ENCODE data around the gene APLP2.

The APLP2 gene

DNA sequence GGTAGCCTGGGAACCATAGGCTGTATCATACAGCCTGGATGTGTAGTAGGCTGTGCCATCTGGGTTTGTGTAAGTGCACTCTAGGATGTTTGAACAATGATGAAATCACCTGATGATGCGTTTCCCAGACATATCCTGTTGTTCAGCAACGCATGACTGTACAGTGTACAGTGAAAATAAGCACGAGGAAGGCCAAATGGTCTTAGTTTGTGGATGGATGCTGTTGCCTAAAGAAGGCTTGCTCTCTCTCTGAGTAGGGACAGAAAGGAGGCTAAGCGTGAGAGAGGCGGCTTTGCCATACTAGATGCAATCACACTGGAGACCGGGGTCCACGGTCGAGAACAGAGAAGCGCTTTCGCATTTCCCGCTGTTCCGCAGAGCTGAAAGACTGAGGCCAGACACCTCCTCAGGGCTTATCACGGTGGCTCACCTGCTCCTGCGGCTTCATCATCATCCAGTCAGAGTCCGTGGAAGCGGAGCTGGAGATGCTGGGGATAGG, 27.6 kb upstream of the APLP2 start:
- no peak overlapping the region for H3K4me3 ChIP-seq (ENCODE audit: low read depth, low read length)
- TF ChIP-seq, protein P1, sequence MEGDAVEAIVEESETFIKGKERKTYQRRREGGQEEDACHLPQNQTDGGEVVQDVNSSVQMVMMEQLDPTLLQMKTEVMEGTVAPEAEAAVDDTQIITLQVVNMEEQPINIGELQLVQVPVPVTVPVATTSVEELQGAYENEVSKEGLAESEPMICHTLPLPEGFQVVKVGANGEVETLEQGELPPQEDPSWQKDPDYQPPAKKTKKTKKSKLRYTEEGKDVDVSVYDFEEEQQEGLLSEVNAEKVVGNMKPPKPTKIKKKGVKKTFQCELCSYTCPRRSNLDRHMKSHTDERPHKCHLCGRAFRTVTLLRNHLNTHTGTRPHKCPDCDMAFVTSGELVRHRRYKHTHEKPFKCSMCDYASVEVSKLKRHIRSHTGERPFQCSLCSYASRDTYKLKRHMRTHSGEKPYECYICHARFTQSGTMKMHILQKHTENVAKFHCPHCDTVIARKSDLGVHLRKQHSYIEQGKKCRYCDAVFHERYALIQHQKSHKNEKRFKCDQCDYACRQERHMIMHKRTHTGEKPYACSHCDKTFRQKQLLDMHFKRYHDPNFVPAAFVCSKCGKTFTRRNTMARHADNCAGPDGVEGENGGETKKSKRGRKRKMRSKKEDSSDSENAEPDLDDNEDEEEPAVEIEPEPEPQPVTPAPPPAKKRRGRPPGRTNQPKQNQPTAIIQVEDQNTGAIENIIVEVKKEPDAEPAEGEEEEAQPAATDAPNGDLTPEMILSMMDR (IDR thresholded peaks at IDR 0.05; ENCODE audit: low read depth, low read length) = no peak

DNA sequence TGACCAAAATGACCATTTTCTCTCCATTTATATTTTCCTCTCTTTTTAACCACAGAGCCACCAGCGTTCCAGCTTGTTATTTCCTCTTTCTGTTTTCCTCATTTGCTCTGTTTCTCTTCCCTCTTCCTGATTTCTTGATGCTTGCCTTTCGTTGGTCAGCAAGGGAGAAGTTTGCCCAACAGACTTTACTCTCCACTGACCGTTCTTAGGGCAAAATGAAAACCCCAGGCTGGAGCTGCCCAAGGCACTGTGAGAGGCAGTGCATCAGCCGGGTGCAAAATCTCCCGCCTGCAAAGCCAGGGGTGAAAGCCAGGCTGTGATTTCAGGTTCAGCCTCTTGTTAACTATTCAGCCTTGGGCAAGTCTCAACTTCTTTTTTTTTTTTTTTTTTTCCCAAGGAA, 26.1 kb upstream of the APLP2 start:
- TF ChIP-seq, protein P1 (IDR thresholded peaks at IDR 0.05; ENCODE audit: low read depth, low read length) = no peak

DNA sequence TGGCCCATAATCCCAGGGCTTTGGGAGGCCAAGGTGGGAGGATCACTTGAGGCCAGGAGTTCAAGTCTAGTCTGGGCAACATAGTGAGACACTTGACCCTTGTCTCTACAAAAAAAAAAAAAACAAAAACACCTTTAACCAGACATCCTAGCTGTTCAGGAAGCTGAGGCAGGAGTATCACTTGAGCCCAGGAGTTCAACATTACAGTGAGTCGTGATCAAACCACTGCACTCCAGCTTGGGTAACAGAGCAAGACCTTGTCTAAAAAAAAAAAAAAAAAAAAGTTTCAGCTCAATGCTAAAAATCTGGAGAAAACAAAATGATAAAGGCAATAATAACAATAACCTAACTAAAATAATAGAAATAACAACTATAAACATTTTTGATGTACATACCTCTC, 22.6 kb upstream of the APLP2 start:
- TF ChIP-seq, protein P1 (IDR thresholded peaks at IDR 0.05; ENCODE audit: low read depth, low read length) = no peak
- no peak overlapping the region for H3K4me3 ChIP-seq (ENCODE audit: low read depth, low read length)

More for the DNA sequence above, 26.1 kb upstream of the APLP2 start:
- H3K4me3 ChIP-seq (ENCODE audit: low read depth, low read length) = no peak overlapping the region

DNA sequence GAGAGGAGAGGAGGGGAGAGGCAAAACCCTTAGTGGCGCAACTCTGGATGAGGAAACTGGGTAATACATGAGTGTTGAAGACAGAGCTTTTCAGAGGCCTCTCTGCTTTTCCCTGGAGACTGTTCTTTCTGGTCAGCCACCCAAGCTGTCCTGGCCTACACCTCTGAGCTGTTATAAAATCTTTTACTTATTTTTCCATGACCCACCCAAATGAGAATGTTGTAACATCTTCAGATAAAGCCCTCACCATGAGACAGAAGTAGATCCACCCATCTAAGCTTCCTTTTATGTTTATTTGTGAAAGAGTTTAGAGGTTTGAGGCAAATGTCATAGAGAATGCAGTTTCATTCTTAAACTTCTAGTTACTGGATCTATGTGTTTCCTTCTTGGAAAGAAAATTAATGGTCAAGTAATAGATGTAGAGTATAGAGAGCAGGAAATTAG, 20.3 kb upstream of the APLP2 start:
- H3K4me3 ChIP-seq (ENCODE audit: low read depth, low read length) = no peak overlapping the region
- TF ChIP-seq, protein P1 (IDR thresholded peaks at IDR 0.05; ENCODE audit: low read depth, low read length) = no peak

DNA sequence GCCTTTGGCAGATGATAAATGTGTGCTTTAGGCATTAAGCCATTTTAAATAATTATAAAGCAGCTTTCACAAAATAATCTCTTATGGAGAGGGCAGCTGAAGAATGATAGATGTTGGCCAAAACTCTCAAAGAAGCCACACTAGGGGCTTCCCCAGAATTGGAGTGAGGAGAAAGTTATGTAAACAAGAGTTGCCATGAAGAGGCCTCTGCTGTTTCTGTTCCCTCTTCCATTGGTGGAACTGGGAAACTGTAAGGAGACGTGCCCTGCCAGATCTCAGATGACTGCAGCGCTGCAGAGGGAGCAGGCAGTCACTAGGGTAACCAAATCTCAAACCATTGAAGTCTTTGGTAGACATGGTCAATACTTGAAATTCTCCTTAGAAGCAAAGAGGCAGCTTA, 19.4 kb upstream of the APLP2 start:
- TF ChIP-seq, protein P1 (IDR thresholded peaks at IDR 0.05; ENCODE audit: low read depth, low read length) = no peak
- H3K4me3 ChIP-seq (ENCODE audit: low read depth, low read length) = no peak overlapping the region

DNA sequence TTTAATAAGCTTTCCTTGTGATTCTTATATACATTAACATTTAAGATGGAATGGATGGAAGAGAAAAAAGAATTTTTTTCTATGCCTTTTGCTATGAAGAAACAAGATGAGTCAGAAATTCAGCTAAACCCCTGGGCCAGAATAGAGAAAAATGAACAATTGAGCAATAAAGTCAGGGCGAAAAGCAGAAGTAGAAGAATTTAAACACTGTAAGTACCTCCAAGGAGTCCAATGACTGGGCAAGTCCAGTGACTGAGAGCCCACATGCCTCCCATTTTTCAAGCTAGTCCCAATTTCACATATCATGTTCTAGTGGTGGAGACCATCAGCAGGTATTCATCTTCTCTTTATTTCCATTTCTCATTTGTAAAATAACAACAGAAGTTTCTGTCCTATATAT, 18.6 kb upstream of the APLP2 start:
- H3K4me3 ChIP-seq (ENCODE audit: low read depth, low read length) = no peak overlapping the region
- TF ChIP-seq, protein P1 (IDR thresholded peaks at IDR 0.05; ENCODE audit: low read depth, low read length) = no peak

DNA sequence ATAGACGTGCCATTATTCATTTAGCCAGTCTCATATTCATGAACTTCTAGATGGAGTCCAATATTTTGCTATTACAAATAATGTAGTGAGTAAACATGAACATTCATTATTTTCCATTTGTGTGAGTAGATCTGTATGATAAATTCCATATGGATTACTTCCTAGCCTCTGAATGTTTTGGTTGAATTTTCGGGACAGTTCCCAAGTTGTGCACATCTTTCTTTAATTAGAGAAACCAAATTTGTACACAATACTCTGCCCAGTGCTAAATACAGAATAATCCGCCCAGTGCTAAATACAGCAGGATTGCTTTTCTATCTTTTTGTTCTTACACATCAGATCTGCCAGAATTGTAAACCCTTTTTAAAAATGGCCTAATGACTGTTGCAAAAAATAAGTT, 17.1 kb upstream of the APLP2 start:
- H3K4me3 ChIP-seq (ENCODE audit: low read depth, low read length) = no peak overlapping the region
- TF ChIP-seq, protein P1 (IDR thresholded peaks at IDR 0.05; ENCODE audit: low read depth, low read length) = no peak

All from WI38 (cell line).